Mesothelial cell of epicardium (in vitro differentiated cells): ENCODE data around the gene SLC17A8. TPM values are rescaled to one million over a fixed set of nuclear protein-coding genes. Genes with fewer than 3 reads are reported as not detected.

Experiments used
- DNase-seq, 2 experiments: peaks; one replicate each; pipeline ENCODE4 v3.0.0; 2021; ENCODE audit warnings: low spot score in 2 of 2; ENCODE audit not compliant: unreplicated experiment in 2 of 2
- H3K27ac Mint-ChIP-seq: 2 replicates; pipeline ENCODE4 v1.8.0; 2021; ENCODE audit warnings: mixed read lengths
- H3K27me3 Mint-ChIP-seq: 2 replicates; pipeline ENCODE4 v1.8.0; 2021; ENCODE audit warnings: low read depth, mixed read lengths
- H3K36me3 Mint-ChIP-seq: 2 replicates; pipeline ENCODE4 v1.8.0; 2021; ENCODE audit warnings: mixed read lengths
- H3K4me1 Mint-ChIP-seq: 2 replicates; pipeline ENCODE4 v1.8.0; 2021; ENCODE audit warnings: mixed read lengths
- H3K4me3 Mint-ChIP-seq: 2 replicates; pipeline ENCODE4 v1.8.0; 2021; ENCODE audit warnings: mild to moderate bottlenecking, moderate library complexity, mixed read lengths
- H3K9me3 Mint-ChIP-seq: 2 replicates; pipeline ENCODE4 v1.8.0; 2021; ENCODE audit warnings: mixed read lengths
- total RNA-seq: library from RNA; stranded (reverse); gene quantifications from 3 replicates; pipeline ENCODE4 v1.2.1, GENCODE V29; 2021
- TF ChIP-seq, protein P1 (sequence below): fragments of 200-600 bp; sonication (generic); IDR thresholded peaks from one replicate; pipeline ENCODE4 v1.5.0; 2021; ENCODE audit warnings: antibody characterized with exemption; ENCODE audit not compliant: unreplicated experiment

The SLC17A8 gene
- total RNA-seq, 1 donor from 2014 or later: 0.40 TPM

DNA sequence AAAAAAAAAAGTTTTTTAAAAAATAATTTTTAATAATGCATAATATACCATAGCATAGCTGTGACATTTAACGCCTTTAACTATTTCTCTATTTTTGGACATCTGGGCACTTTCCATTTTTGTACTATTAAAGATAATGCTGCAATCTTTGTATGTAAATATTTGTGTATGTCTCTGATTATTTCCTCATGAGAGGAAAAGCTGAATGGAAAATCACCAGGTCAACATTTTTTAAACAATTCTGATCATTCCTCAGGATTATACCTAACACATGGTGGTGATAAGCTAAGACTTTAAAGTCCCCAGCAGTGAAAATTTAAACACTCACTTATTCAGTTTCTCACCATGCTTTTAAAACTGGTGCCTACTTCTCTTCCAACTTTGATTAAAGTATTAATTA is 85.5 kb downstream of the SLC17A8 start:
- Mint-ChIP-seq H3K27me3 (no peaks in the 10 kb centered on the region), H3K4me3 (no peak overlapping the region), H3K4me1 (peaks cover 9% of the 10 kb centered on the region), H3K27ac (no peak overlapping the region), H3K36me3 (no peaks in the 10 kb centered on the region), H3K9me3 (no peaks in the 10 kb centered on the region)
- TF ChIP-seq, protein P1, sequence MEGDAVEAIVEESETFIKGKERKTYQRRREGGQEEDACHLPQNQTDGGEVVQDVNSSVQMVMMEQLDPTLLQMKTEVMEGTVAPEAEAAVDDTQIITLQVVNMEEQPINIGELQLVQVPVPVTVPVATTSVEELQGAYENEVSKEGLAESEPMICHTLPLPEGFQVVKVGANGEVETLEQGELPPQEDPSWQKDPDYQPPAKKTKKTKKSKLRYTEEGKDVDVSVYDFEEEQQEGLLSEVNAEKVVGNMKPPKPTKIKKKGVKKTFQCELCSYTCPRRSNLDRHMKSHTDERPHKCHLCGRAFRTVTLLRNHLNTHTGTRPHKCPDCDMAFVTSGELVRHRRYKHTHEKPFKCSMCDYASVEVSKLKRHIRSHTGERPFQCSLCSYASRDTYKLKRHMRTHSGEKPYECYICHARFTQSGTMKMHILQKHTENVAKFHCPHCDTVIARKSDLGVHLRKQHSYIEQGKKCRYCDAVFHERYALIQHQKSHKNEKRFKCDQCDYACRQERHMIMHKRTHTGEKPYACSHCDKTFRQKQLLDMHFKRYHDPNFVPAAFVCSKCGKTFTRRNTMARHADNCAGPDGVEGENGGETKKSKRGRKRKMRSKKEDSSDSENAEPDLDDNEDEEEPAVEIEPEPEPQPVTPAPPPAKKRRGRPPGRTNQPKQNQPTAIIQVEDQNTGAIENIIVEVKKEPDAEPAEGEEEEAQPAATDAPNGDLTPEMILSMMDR: no peak
- DNase-seq: no peak

DNA sequence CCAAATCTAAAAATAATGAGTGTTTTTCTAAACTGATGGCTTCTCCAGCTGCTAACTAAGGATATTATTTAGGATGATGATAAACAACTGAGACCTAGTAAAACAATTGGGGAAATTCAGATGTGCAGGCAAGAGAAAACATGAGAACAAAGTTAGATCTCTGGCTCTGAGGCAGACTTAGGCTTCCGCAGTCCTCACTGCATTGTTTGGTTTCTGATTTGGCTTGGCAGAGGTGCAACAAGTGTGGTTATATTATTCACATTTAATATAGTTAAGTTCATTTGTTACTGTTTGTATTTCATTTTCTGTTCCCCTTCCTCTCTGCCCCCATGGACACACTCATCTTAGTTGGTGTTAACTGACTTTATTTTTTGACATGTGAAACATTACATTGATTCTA is 86.6 kb downstream of the SLC17A8 start:
- Mint-ChIP-seq H3K27me3 (no peaks in the 10 kb centered on the region), H3K9me3 (no peaks in the 10 kb centered on the region), H3K36me3 (no peaks in the 10 kb centered on the region), H3K27ac (no peak overlapping the region), H3K4me1 (peaks cover 7% of the 10 kb centered on the region), H3K4me3 (no peak overlapping the region)
- no peak for DNase-seq
- TF ChIP-seq, protein P1: no peak

- Mint-ChIP-seq H3K9me3 (no peaks in the 10 kb centered on the region), H3K4me1 (peaks cover 7% of the 10 kb centered on the region), H3K36me3 (no peaks in the 10 kb centered on the region), H3K27me3 (peaks cover 2% of the 10 kb centered on the region), H3K27ac (no peak overlapping the region), H3K4me3 (no peak overlapping the region)
- TF ChIP-seq, protein P1: no peak
- DNase-seq: no peak
These were observed 88.2 kb downstream of the SLC17A8 start for GRCh38 chr12:100445081-100445481.

GRCh38 chr12:100447381-100447780 is 90.5 kb downstream of the SLC17A8 start:
- no peaks in the 10 kb centered on the region for H3K9me3 Mint-ChIP-seq
- no peak overlapping the region for H3K4me3 Mint-ChIP-seq
- H3K27me3 Mint-ChIP-seq: peaks cover 20% of the 10 kb centered on the region
- peaks cover 7% of the 10 kb centered on the region for H3K4me1 Mint-ChIP-seq
- H3K36me3 Mint-ChIP-seq: no peaks in the 10 kb centered on the region
- TF ChIP-seq, protein P1: no peak
- no peak overlapping the region for H3K27ac Mint-ChIP-seq
- no peak for DNase-seq

- TF ChIP-seq, protein P1: no peak
- H3K4me3 Mint-ChIP-seq: no peak overlapping the region
- H3K9me3 Mint-ChIP-seq: no peaks in the 10 kb centered on the region
- H3K4me1 Mint-ChIP-seq: peaks cover 7% of the 10 kb centered on the region
- no peak overlapping the region for H3K27ac Mint-ChIP-seq
- no peaks in the 10 kb centered on the region for H3K36me3 Mint-ChIP-seq
- H3K27me3 Mint-ChIP-seq: peaks cover 22% of the 10 kb centered on the region
- DNase-seq: no peak
These were observed 91.8 kb downstream of the SLC17A8 start for GRCh38 chr12:100448656-100449055.

DNA sequence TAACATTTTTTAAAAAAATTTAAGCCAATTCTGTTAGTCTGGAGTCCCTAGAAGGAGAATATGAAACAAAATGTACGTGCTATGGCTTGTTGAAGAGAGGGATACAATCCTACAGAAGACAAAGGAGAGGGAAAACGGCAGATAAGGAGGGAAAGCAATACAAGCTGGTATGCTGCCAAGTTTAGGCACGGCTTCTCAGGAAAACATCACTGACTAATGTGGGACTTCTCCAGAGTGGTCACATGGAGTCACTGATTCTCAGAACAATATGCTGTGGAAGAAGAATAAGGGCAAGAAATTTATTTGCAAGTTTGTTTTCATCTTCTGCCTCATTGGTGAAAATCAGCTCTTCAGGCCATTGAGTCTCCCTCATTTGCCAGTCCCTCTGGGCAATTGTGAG is 93.9 kb downstream of the SLC17A8 start:
- H3K27ac Mint-ChIP-seq: no peak overlapping the region
- TF ChIP-seq, protein P1: no peak
- peaks cover 7% of the 10 kb centered on the region for H3K4me1 Mint-ChIP-seq
- H3K27me3 Mint-ChIP-seq: peaks cover 25% of the 10 kb centered on the region
- no peaks in the 10 kb centered on the region for H3K36me3 Mint-ChIP-seq
- DNase-seq: no peak
- no peaks in the 10 kb centered on the region for H3K9me3 Mint-ChIP-seq
- no peak overlapping the region for H3K4me3 Mint-ChIP-seq
